NCI-H1092 treated with DMSO at 0.1 percent for 48 hours (cell line): ENCODE results near the gene THBS1.

Experiments used
- DNase-seq: peaks from one replicate; lab custom pipeline; 2025; lab: John Stamatoyannopoulos, UW

Gene THBS1

GRCh38 chr15:39574427-39574826 is 6.5 kb upstream of the THBS1 start:
- DNase-seq, result no peak

- no peak for DNase-seq
These were observed 5.7 kb upstream of the THBS1 start for GRCh38 chr15:39575180-39575579.

- no peak for DNase-seq
These were observed 1.9 kb upstream of the THBS1 start for GRCh38 chr15:39578851-39579486.

- peak; percentile 24 for DNase-seq
These were observed 1.3 kb upstream of the THBS1 start for GRCh38 chr15:39579487-39580116.

GRCh38 chr15:39580117-39580484 is 778 bp upstream of the THBS1 start:
- DNase-seq, result peak; percentile 70

- no peak for DNase-seq
These were observed 438 bp downstream of the THBS1 start for GRCh38 chr15:39581242-39581792.

GRCh38 chr15:39581793-39582285 is 960 bp downstream of the THBS1 start:
- no peak for DNase-seq

- no peak for DNase-seq
These were observed 1.6 kb downstream of the THBS1 start for GRCh38 chr15:39582286-39582976.

GRCh38 chr15:39582977-39583595 is 2.2 kb downstream of the THBS1 start:
- DNase-seq, result no peak

- DNase-seq, result no peak
These were observed 2.9 kb downstream of the THBS1 start for GRCh38 chr15:39583596-39584265.

- DNase-seq, result no peak
These were observed 3.4 kb downstream of the THBS1 start for GRCh38 chr15:39584266-39584659.

- DNase-seq, result no peak
These were observed 3.9 kb downstream of the THBS1 start for GRCh38 chr15:39584662-39585388.

- DNase-seq, result no peak
These were observed 4.5 kb downstream of the THBS1 start for GRCh38 chr15:39585389-39585841.

- DNase-seq, result no peak
These were observed 5.0 kb downstream of the THBS1 start for GRCh38 chr15:39585871-39586301.

- no peak for DNase-seq
These were observed 5.7 kb downstream of the THBS1 start for GRCh38 chr15:39586387-39587095.

- DNase-seq, result no peak
These were observed 6.3 kb downstream of the THBS1 start for GRCh38 chr15:39587096-39587721.

- no peak for DNase-seq
These were observed 7.1 kb downstream of the THBS1 start for GRCh38 chr15:39587731-39588530.

- no peak for DNase-seq
These were observed 7.8 kb downstream of the THBS1 start for GRCh38 chr15:39588531-39589192.
